Raji (cell line): Measurements from ENCODE around the gene ANO2.

Source experiments
- POLR2A ChIP-seq: IDR thresholded peaks from 2 replicates; pipeline ENCODE4 v1.6.1; 2011; ENCODE audit warnings: low read depth, low read length, control low read depth; ENCODE audit not compliant: insufficient read depth

ANO2 gene

GRCh38 chr12:5524769-5525436 lies 420.2 kb downstream of the ANO2 start:
- no peak for TF ChIP-seq POLR2A

GRCh38 chr12:5524116-5524768 lies 420.8 kb downstream of the ANO2 start:
- TF ChIP-seq POLR2A: no peak

GRCh38 chr12:5523396-5524115 lies 421.5 kb downstream of the ANO2 start:
- no peak for TF ChIP-seq POLR2A

- no peak for TF ChIP-seq POLR2A
Observed at GRCh38 chr12:5522432-5523335, 422.4 kb downstream of the ANO2 start.

GRCh38 chr12:5521456-5522325 lies 423.4 kb downstream of the ANO2 start:
- no peak for TF ChIP-seq POLR2A

GRCh38 chr12:5520831-5521230 lies 424.2 kb downstream of the ANO2 start:
- TF ChIP-seq POLR2A: no peak

- no peak for TF ChIP-seq POLR2A
Observed at GRCh38 chr12:5520037-5520436, 425.0 kb downstream of the ANO2 start.

- TF ChIP-seq POLR2A: no peak
Observed at GRCh38 chr12:5518584-5519365, 426.3 kb downstream of the ANO2 start.

- no peak for TF ChIP-seq POLR2A
Observed at GRCh38 chr12:5516371-5517241, 428.5 kb downstream of the ANO2 start.

- no peak for TF ChIP-seq POLR2A
Observed at GRCh38 chr12:5515458-5515857, 429.6 kb downstream of the ANO2 start.

GRCh38 chr12:5514545-5514944 lies 430.5 kb downstream of the ANO2 start:
- no peak for TF ChIP-seq POLR2A

- no peak for TF ChIP-seq POLR2A
Observed at GRCh38 chr12:5514016-5514415, 431.0 kb downstream of the ANO2 start.
